AG04450 (cell line): ENCODE measurements around the gene MAGI2. TPM values are rescaled to one million over a fixed set of nuclear protein-coding genes. Genes with fewer than 3 reads are reported as not detected.

Source experiments
- CTCF ChIA-PET: fragments of 300-600, 350-600 bp; formaldehyde crosslinking; extraction: SDS; loops from one replicate; lab custom pipeline; 2022; ENCODE audit warnings: antibody characterized with exemption, inconsistent platforms; lab: Charles Lee
- POLR2A ChIA-PET: fragments of 350-600 bp; formaldehyde crosslinking; extraction: SDS; loops from one replicate; lab custom pipeline; 2021; ENCODE audit warnings: antibody characterized with exemption, inconsistent platforms; lab: Yijun Ruan, JAX
- DNase-seq: peaks from one replicate; pipeline ENCODE4 v3.0.0-alpha.2; 2011; ENCODE audit warnings: low read depth, low spot score
- H3K27ac ChIP-seq: one replicate; pipeline ENCODE4 v1.5.1; 2012; ENCODE audit warnings: low read depth, low read length, control low read depth
- H3K27me3 ChIP-seq: one replicate; pipeline ENCODE4 v1.6.0; 2012; ENCODE audit warnings: low read length; ENCODE audit not compliant: control insufficient read depth, insufficient read depth
- H3K4me3 ChIP-seq: 2 replicates; pipeline ENCODE4 v1.5.1; 2011; ENCODE audit warnings: mild to moderate bottlenecking, low read depth, low read length, control low read depth
- H3K9me3 ChIP-seq: 2 replicates; pipeline ENCODE4 v1.5.1; 2012; ENCODE audit warnings: low read length; ENCODE audit not compliant: control insufficient read depth, insufficient read depth
- CTCF ChIP-seq: IDR thresholded peaks from 2 replicates; pipeline ENCODE4 v1.5.1; 2011; ENCODE audit warnings: low read depth, low read length, control low read depth, inconsistent platforms
- polyA plus RNA-seq: library from polyadenylated mRNA; depleted of rRNA; stranded (reverse); fragments of >200 nt; gene quantifications from 2 replicates; pipeline ENCODE4 v1.2.3, GENCODE V29; 2011

The MAGI2 gene
- polyA plus RNA-seq, 1 experiment: 2.3 TPM

- H3K9me3 ChIP-seq: no peaks in the 10 kb centered on the region; the same call in 1 of the 2 replicates
- ChIA-PET POLR2A (no interaction called here), CTCF (interaction anchor here (0.9 kb wide), 1 partner anchor 682 kb away, joined by 3 read pairs; no protein-coding TSS in a partner anchor)
- H3K4me3 ChIP-seq: no peak overlapping the region
- H3K27ac ChIP-seq: no peak overlapping the region
- no peaks in the 10 kb centered on the region for H3K27me3 ChIP-seq
- no peak for TF ChIP-seq CTCF
- peak; percentile 88 for DNase-seq
These were observed 750.7 kb downstream of the MAGI2 start for GRCh38 chr7:78702770-78703169.

DNA sequence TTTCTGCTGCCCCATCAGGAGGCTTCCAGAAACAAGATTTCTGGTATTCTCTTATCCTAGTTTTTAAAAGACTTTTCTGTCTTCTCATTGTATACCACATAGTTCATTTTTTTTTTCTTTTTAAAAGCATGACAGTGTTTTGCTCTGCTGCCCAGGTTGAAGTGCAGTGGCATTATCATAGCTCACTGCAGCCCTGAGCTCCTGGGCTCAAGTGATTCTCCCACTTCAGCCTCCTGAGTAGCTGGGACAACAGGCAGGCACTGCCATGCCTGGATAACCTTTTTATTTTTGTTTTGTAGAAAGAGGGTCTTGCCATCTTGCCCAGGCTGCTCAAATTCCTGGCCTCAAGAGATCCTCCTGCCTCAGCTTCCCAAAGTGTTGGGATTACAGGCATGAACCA, 757.6 kb downstream of the MAGI2 start:
- Histone ChIP-seq H3K9me3 (no peaks in the 10 kb centered on the region), H3K27ac (no peak overlapping the region), H3K4me3 (no peak overlapping the region), H3K27me3 (no peaks in the 10 kb centered on the region)
- DNase-seq: no peak
- POLR2A ChIA-PET: no interaction called here
- CTCF ChIA-PET: no interaction called here
- no peak for TF ChIP-seq CTCF

DNA sequence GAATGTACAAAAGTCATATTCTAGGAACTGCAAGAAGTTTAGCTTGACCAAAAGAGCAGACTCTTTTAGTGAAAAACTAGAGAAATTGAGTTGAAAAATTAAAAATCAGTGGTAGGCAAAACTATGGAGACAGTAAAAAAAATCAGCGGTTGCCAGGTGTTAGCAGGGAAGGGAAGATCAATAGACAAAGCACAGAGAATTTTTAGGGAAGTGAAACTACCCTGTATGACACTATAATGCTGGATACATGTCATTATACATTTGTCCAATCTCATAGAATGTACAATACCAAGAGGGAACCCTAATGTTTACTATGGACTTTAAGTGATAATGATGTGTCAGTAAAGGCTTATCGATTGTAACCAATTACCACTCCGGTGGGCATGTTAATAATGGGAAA, 761.9 kb downstream of the MAGI2 start:
- CTCF ChIA-PET: no interaction called here
- Histone ChIP-seq H3K4me3 (no peak overlapping the region), H3K27me3 (no peaks in the 10 kb centered on the region), H3K27ac (no peak overlapping the region), H3K9me3 (no peaks in the 10 kb centered on the region)
- POLR2A ChIA-PET: no interaction called here
- no peak for DNase-seq
- no peak for TF ChIP-seq CTCF

DNA sequence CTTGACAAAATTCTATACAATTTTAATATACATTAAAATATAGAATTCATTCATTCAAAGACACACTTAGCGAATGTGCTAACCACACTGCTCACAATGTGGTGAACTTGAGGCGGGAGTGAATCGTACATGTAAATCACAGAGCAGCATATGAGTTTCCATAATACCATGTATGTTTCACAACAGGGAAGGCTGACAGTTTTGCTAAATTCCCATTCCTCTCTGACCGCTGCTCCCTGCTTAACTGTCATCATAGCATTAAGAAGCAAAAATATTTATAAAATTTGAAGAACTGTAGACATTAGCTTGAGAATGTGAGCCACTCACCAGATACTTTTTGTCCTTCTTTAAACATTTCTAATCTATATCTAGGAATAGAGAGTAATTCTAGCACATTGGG, 763.3 kb downstream of the MAGI2 start:
- no peaks in the 10 kb centered on the region for H3K9me3 ChIP-seq
- no peak for TF ChIP-seq CTCF
- CTCF ChIA-PET: no interaction called here
- POLR2A ChIA-PET: no interaction called here
- no peak overlapping the region for H3K4me3 ChIP-seq
- peak; percentile 16 for DNase-seq
- no peak overlapping the region for H3K27ac ChIP-seq
- no peaks in the 10 kb centered on the region for H3K27me3 ChIP-seq

GRCh38 chr7:78688376-78688775, 765.1 kb downstream of the MAGI2 start:
- DNase-seq: no peak
- Histone ChIP-seq H3K27ac (no peak overlapping the region), H3K9me3 (no peaks in the 10 kb centered on the region), H3K27me3 (no peaks in the 10 kb centered on the region), H3K4me3 (no peak overlapping the region)
- ChIA-PET CTCF (interaction anchor here (0.6 kb wide), 1 partner anchor 96 kb away, joined by 5 read pairs; no protein-coding TSS in a partner anchor), POLR2A (no interaction called here)
- TF ChIP-seq CTCF: no peak
